GM12864 (cell line): ENCODE results near the gene UQCRC1.

Source experiments
- DNase-seq: peaks from one replicate; pipeline ENCODE4 v3.0.0-alpha.2; 2011; ENCODE audit warnings: low read depth
- H3K4me3 ChIP-seq: 2 replicates; pipeline ENCODE4 v1.5.1; 2011; ENCODE audit warnings: mild to moderate bottlenecking, low read depth, low read length, control low read depth
- CTCF ChIP-seq: IDR thresholded peaks from 2 replicates; pipeline ENCODE4 v1.5.1; 2011; ENCODE audit warnings: low read depth, mild to moderate bottlenecking, moderate library complexity, low read length, control low read depth, inconsistent platforms; ENCODE audit errors: missing control alignments

Gene UQCRC1

GRCh38 chr3:48609088-48610005 is at the start of gene UQCRC1:
Gene UQCRC1, minus strand, starts transcription at chr3:48609646. Its CDS starts 26 bp downstream, at chr3:48609620.
- TF ChIP-seq CTCF: peak; percentile 79

DNA sequence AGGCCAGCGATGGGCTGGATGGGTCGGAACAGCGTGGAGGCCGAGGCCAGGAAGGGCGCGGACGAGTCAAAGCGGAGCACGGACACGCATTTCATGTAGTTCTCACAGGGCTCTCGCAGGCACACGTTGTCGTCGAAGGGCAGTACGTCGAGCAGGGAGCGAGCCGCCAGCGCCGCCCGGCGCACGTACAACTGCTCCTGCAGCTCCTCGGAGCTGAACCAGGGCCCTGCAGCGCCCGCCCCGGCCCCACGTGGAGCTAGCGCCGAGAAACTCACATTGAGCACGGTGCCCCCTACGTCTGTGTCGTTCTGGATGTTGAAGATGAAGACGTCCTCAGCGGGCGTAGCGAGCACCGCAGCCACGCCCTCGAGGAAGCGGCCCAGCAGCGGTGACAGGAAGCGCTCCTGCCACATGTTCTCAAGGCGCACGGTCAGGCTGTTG is 47.4 kb upstream of the UQCRC1 start:
- TF ChIP-seq CTCF: no peak
- no peak overlapping the region for H3K4me3 ChIP-seq
- DNase-seq: no peak

More at GRCh38 chr3:48609088-48610005, at the start of gene UQCRC1:
- peak; percentile 77 for DNase-seq
- H3K4me3 ChIP-seq: peak within 1 kb of the TSS; percentile 82

GRCh38 chr3:48656061-48656840 is 46.8 kb upstream of the UQCRC1 start:
- H3K4me3 ChIP-seq: peak overlapping the region; percentile 53
- no peak for DNase-seq
- TF ChIP-seq CTCF: peak; percentile 67

DNA sequence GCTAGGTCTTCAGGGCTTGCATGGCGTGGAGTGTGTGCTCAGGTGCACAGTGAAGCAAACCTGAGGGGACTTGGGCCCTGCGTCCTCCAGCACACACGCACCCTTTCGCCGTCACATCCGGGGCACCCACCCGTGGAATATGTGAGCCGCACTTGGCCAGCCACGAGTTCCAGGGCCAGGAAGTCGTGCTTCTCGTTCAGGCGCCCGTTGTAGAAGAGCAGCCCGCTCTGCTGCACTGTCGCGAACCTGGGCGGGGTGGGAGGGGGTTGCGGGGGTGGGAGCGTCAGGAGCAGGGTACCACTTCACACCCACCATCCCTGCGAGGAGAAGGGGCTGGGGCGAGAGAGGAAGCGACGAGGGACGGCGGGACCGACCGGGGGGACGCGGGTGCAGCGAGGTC is 46.2 kb upstream of the UQCRC1 start:
- no peak for TF ChIP-seq CTCF
- no peak for DNase-seq
- H3K4me3 ChIP-seq: no peak overlapping the region

DNA sequence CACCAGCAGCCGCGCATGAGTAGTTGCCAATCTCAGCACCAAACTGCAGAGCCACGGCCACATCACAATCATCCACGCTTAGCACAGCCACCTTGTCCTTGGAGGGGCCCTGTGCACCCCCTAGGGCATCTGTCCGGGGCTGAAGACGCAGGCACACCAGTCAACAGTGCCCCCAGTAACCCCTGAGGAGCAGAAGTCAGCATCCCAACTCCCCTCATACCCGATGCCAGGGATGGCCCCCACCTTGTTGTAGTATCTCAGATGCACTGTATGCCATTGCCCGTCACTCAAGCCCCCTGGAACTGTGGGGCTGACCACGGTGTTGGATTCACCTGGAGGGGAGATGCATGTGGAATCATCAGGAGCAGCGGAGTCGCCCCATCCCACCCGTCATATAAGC is 45.6 kb upstream of the UQCRC1 start:
- DNase-seq: no peak
- no peak for TF ChIP-seq CTCF
- H3K4me3 ChIP-seq: no peak overlapping the region

DNA sequence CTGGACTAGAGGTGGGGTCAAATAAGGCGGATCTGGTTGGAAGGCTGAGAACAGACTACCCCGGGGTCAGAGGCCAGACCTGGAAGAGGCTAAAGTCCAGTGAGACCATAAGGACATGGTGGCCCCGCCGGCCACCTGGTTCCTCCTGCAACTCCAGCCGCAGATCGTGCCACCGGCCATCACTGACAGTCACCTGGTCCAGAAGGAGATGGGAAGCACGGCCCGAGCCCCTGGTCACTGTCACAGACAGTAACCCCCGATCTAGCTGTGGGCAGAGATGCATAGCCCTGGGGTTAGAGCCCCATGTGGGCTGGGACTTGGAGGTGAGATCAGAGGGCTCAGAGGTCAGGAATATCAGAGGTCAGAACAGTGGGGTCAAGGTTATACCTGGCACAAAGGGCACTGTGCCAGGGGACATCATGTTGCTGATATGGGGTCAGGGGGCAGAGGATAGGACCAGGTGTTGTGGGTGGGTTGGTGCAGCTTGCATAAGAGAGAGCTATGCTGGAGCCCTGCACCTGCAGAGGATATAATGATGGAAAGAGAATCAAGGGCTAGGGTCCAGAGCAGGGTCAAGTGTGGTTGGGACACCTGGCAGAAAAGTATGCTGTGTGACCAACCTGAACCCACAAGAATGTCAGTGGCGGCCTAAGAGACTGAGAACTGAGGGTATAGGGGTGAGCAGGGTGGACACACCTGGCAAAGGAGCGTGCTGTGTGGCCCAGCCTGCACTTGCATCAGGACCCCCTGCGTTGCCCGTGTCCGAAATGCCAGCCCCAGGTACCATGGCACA is 43.7 kb upstream of the UQCRC1 start:
- no peak for DNase-seq
- H3K4me3 ChIP-seq: no peak overlapping the region
- no peak for TF ChIP-seq CTCF
